H9 (cell line): ENCODE results near the gene FSTL4. TPM values are rescaled to one million over a fixed set of nuclear protein-coding genes. Genes with fewer than 3 reads are reported as not detected.

Source experiments
- DNase-seq: peaks from one replicate; pipeline ENCODE4 v3.0.0-alpha.2; 2017
- H2AFZ ChIP-seq: one replicate; pipeline ENCODE4 v1.6.1; 2013; ENCODE audit warnings: mild to moderate bottlenecking, low read length, control low read depth, moderate library complexity
- H2AK5ac ChIP-seq: 2 replicates; pipeline ENCODE4 v1.6.1; 2013; ENCODE audit warnings: low read length, control low read depth, mixed read lengths; ENCODE audit not compliant: insufficient read length
- H2BK120ac ChIP-seq: one replicate; pipeline ENCODE4 v1.6.1; 2013; ENCODE audit warnings: low read depth, mild to moderate bottlenecking, low read length, control low read depth, inconsistent platforms; ENCODE audit not compliant: poor library complexity, severe bottlenecking
- H2BK12ac ChIP-seq: 2 replicates; pipeline ENCODE4 v1.6.1; 2013; ENCODE audit warnings: low read length, control low read depth, mixed read lengths, low read depth; ENCODE audit not compliant: insufficient read length
- H2BK15ac ChIP-seq: 2 replicates; pipeline ENCODE4 v1.6.1; 2013; ENCODE audit warnings: low read depth, low read length, control low read depth
- H2BK20ac ChIP-seq: one replicate; pipeline ENCODE4 v1.6.1; 2013; ENCODE audit warnings: low read depth, mild to moderate bottlenecking, low read length, control low read depth, inconsistent platforms; ENCODE audit not compliant: poor library complexity, severe bottlenecking
- H2BK5ac ChIP-seq: 2 replicates; pipeline ENCODE4 v1.6.1; 2013; ENCODE audit warnings: low read length, control low read depth, mixed read lengths; ENCODE audit not compliant: insufficient read length
- H3K14ac ChIP-seq: 2 replicates; pipeline ENCODE4 v1.6.1; 2013; ENCODE audit warnings: low read length, control low read depth; ENCODE audit not compliant: insufficient read depth
- H3K18ac ChIP-seq: 2 replicates; pipeline ENCODE4 v1.6.1; 2013; ENCODE audit warnings: low read depth, mild to moderate bottlenecking, mixed read lengths, low read length, control low read depth; ENCODE audit not compliant: insufficient read length
- H3K23ac ChIP-seq: 2 replicates; pipeline ENCODE4 v1.6.1; 2013; ENCODE audit warnings: low read length, control low read depth, mixed read lengths, low read depth; ENCODE audit not compliant: insufficient read length
- H3K23me2 ChIP-seq: 2 replicates; pipeline ENCODE4 v1.6.1; 2013; ENCODE audit warnings: low read depth, mild to moderate bottlenecking, mixed read lengths, low read length, control low read depth; ENCODE audit not compliant: insufficient read length, poor library complexity, severe bottlenecking
- H3K27ac ChIP-seq: 2 replicates; pipeline ENCODE4 v1.5.1; 2013; ENCODE audit warnings: low read length, control low read depth, mixed read lengths, low read depth; ENCODE audit not compliant: insufficient read length
- H3K27me3 ChIP-seq: 2 replicates; pipeline ENCODE4 v1.6.1; 2013; ENCODE audit warnings: low read length, control low read depth, inconsistent platforms; ENCODE audit not compliant: insufficient read depth
- H3K4ac ChIP-seq: 2 replicates; pipeline ENCODE4 v1.6.1; 2013; ENCODE audit warnings: low read depth, mild to moderate bottlenecking, control low read depth, inconsistent platforms, low read length, moderate library complexity
- H3K4me1 ChIP-seq: 2 replicates; pipeline ENCODE4 v1.6.1; 2013; ENCODE audit warnings: low read length, control low read depth, inconsistent platforms; ENCODE audit not compliant: insufficient read depth
- H3K4me2 ChIP-seq: 2 replicates; pipeline ENCODE4 v1.6.1; 2013; ENCODE audit warnings: low read length, control low read depth, mixed read lengths; ENCODE audit not compliant: insufficient read length, insufficient read depth
- H3K56ac ChIP-seq: 2 replicates; pipeline ENCODE4 v1.6.1; 2013; ENCODE audit warnings: low read depth, mild to moderate bottlenecking, mixed read lengths, low read length, control low read depth; ENCODE audit not compliant: insufficient read length
- H3K79me1 ChIP-seq: 2 replicates; pipeline ENCODE4 v1.6.1; 2013; ENCODE audit warnings: low read depth, mild to moderate bottlenecking, moderate library complexity, low read length, control low read depth, inconsistent platforms; ENCODE audit not compliant: insufficient read depth, poor library complexity, severe bottlenecking
- H3K79me2 ChIP-seq: 2 replicates; pipeline ENCODE4 v1.6.1; 2013; ENCODE audit warnings: low read length, control low read depth, inconsistent platforms; ENCODE audit not compliant: insufficient read depth
- H3K9ac ChIP-seq: 2 replicates; pipeline ENCODE4 v1.6.1; 2013; ENCODE audit warnings: low read length, control low read depth, mixed read lengths; ENCODE audit not compliant: insufficient read length; ENCODE audit errors: extremely low read depth
- H3K9me3 ChIP-seq: one replicate; pipeline ENCODE4 v1.6.1; 2013; ENCODE audit warnings: low read depth, low read length, inconsistent platforms; ENCODE audit not compliant: control insufficient read depth
- H3T11ph ChIP-seq: one replicate; pipeline ENCODE4 v1.6.1; 2013; ENCODE audit warnings: mild to moderate bottlenecking, low read length, control low read depth, inconsistent platforms
- H4K20me1 ChIP-seq: one replicate; pipeline ENCODE4 v1.6.1; 2013; ENCODE audit not compliant: control insufficient read depth, insufficient read length, insufficient read depth
- H4K5ac ChIP-seq: 2 replicates; pipeline ENCODE4 v1.6.1; 2013; ENCODE audit warnings: low read depth, mild to moderate bottlenecking, mixed read lengths, low read length, control low read depth; ENCODE audit not compliant: insufficient read length
- H4K8ac ChIP-seq: replicated peaks from 2 replicates; pipeline ENCODE4 v1.6.1; 2013; ENCODE audit warnings: low read length, control low read depth, mixed read lengths, low read depth; ENCODE audit not compliant: insufficient read length
- H4K91ac ChIP-seq: 2 replicates; pipeline ENCODE4 v1.6.1; 2013; ENCODE audit warnings: low read depth, mild to moderate bottlenecking, moderate library complexity, mixed read lengths, low read length, control low read depth; ENCODE audit not compliant: insufficient read length
- H3K27ac Mint-ChIP-seq, 3 experiments: 2 replicates in 2 of 3; 3 replicates in 1 of 3; pipeline ENCODE4 v1.8.0; 2020 to 2021; ENCODE audit warnings: mixed read lengths in 3 of 3, mild to moderate bottlenecking in 1 of 3, moderate library complexity in 1 of 3
- H3K27me3 Mint-ChIP-seq: 2 replicates; pipeline ENCODE4 v1.8.0; 2021; ENCODE audit warnings: low read depth, mild to moderate bottlenecking, moderate library complexity, mixed read lengths
- H3K36me3 Mint-ChIP-seq, 3 experiments: 2 replicates in 2 of 3; 3 replicates in 1 of 3; pipeline ENCODE4 v1.8.0; 2020 to 2021; ENCODE audit warnings: low read depth in 3 of 3, mixed read lengths in 3 of 3; ENCODE audit not compliant: insufficient read depth in 1 of 3
- H3K4me1 Mint-ChIP-seq, 2 experiments: 2 replicates each; pipeline ENCODE4 v1.8.0; 2020; ENCODE audit warnings: mixed read lengths in 2 of 2
- H3K4me3 Mint-ChIP-seq, 2 experiments: 2 replicates in 1 of 2; 3 replicates in 1 of 2; pipeline ENCODE4 v1.8.0; 2020 to 2021; ENCODE audit warnings: mild to moderate bottlenecking in 2 of 2, mixed read lengths in 2 of 2, moderate library complexity in 1 of 2
- H3K9me3 Mint-ChIP-seq, 2 experiments: 2 replicates in 1 of 2; 3 replicates in 1 of 2; pipeline ENCODE4 v1.8.0; 2020; ENCODE audit warnings: mild to moderate bottlenecking in 2 of 2, mixed read lengths in 2 of 2, moderate library complexity in 1 of 2
- CTCF ChIP-seq: fragments of 200-600 bp; sonication (generic); conservative IDR thresholded peaks from 3 replicates; pipeline ENCODE4 v1.8.0; 2021; ENCODE audit warnings: antibody characterized with exemption, mild to moderate bottlenecking
- WGBS: extraction: QIAGEN DNeasy Blood & Tissue Kit; methylation state at CpG from one replicate; pipeline ENCODE4 v1.1.7; 2013; ENCODE audit warnings: missing lambda C conversion rate, low lambda C conversion rate, mixed read lengths; ENCODE audit not compliant: insufficient read length; ENCODE audit errors: extremely low coverage; 5-methylcytosine and 5-hydroxymethylcytosine counted together
- total RNA-seq: library from RNA; stranded (reverse); gene quantifications from 2 replicates; pipeline ENCODE4 v1.2.1, GENCODE V29; 2021

FSTL4 gene
- total RNA-seq, 1 experiment from 2014 or later = 5.7 TPM

GRCh38 chr5:133336969-133337410 lies 275.4 kb downstream of the FSTL4 start:
- Histone ChIP-seq H2AFZ (no peak overlapping the region), H2BK12ac (no peak overlapping the region), H4K20me1 (no peaks in the 10 kb centered on the region), H3K9ac (no peak overlapping the region), H2BK15ac (no peak overlapping the region), H4K8ac (no peak overlapping the region), H3K4ac (no peak overlapping the region), H3K14ac (no peak overlapping the region), H3K27me3 (no peaks in the 10 kb centered on the region), H3K18ac (no peak overlapping the region), H3K27ac (no peak overlapping the region), H3K23ac (no peak overlapping the region), H3K9me3 (no peaks in the 10 kb centered on the region), H2BK20ac (no peak overlapping the region), H2BK5ac (no peak overlapping the region), H3K79me1 (no peaks in the 10 kb centered on the region), H2AK5ac (no peak overlapping the region), H4K5ac (no peak overlapping the region), H3K4me1 (peaks cover 4% of the 10 kb centered on the region; the same call in 1 of the 2 replicates), H3K56ac (no peak overlapping the region), H3K4me2 (no peak overlapping the region), H2BK120ac (no peak overlapping the region), H3K23me2 (no peaks in the 10 kb centered on the region), H3T11ph (no peak overlapping the region), H4K91ac (no peak overlapping the region), H3K79me2 (no peaks in the 10 kb centered on the region)
- Mint-ChIP-seq H3K9me3 (no peaks in the 10 kb centered on the region), H3K36me3 (no peaks in the 10 kb centered on the region), H3K27ac (no peak overlapping the region; a peak in 1 of 7 replicates), H3K27me3 (no peaks in the 10 kb centered on the region; the same call in 1 of the 2 replicates), H3K4me3 (no peak overlapping the region), H3K4me1 (peaks cover 27 to 43% of the 10 kb centered on the region in 2 experiments)
- no peak for TF ChIP-seq CTCF
- WGBS = no CpG with 5 or more reads among the region's 12 CpGs
- no peak for DNase-seq
